MCF 10A (cell line): ENCODE data around the gene GNG2. TPM values are rescaled to one million over a fixed set of nuclear protein-coding genes. Genes with fewer than 3 reads are reported as not detected.

ENCODE experiments used
- BruUV-seq: library from RNA; stranded (reverse); fragments of 400-500 nt; replicated peaks from 2 replicates; lab custom pipeline; 2021; lab: Mats Ljungman, UMichigan
- CTCF ChIA-PET: fragments of 300-600 bp; sonication (Branson Sonifier 250); formaldehyde crosslinking; extraction: SDS; loops from one replicate; lab custom pipeline; 2021; ENCODE audit warnings: antibody characterized with exemption, inconsistent platforms; lab: Yijun Ruan, JAX
- POLR2A ChIA-PET: fragments of 300-600, 350-650 bp; sonication (Branson Sonifier 250); formaldehyde crosslinking; extraction: SDS; loops from one replicate; lab custom pipeline; 2020; ENCODE audit warnings: antibody characterized with exemption, inconsistent platforms; lab: Yijun Ruan, JAX
- DNase-seq: peaks from one replicate; pipeline ENCODE4 v3.0.0-alpha.2; 2018; ENCODE audit not compliant: unreplicated experiment
- H3K27ac Mint-ChIP-seq: one replicate; pipeline ENCODE4 v1.8.0; 2022; ENCODE audit warnings: mild to moderate bottlenecking, low read depth, mixed read lengths; ENCODE audit not compliant: unreplicated experiment
- H3K27me3 Mint-ChIP-seq: one replicate; pipeline ENCODE4 v1.8.0; 2022; ENCODE audit warnings: mixed read lengths; ENCODE audit not compliant: insufficient read depth, unreplicated experiment
- H3K36me3 Mint-ChIP-seq: one replicate; pipeline ENCODE4 v1.8.0; 2022; ENCODE audit warnings: mild to moderate bottlenecking, moderate library complexity, mixed read lengths; ENCODE audit not compliant: insufficient read depth, unreplicated experiment
- H3K4me1 Mint-ChIP-seq: one replicate; pipeline ENCODE4 v1.8.0; 2022; ENCODE audit warnings: mixed read lengths; ENCODE audit not compliant: insufficient read depth, unreplicated experiment
- H3K4me3 Mint-ChIP-seq: one replicate; pipeline ENCODE4 v1.8.0; 2022; ENCODE audit warnings: mild to moderate bottlenecking, moderate library complexity, mixed read lengths; ENCODE audit not compliant: unreplicated experiment
- H3K9me3 Mint-ChIP-seq: one replicate; pipeline ENCODE4 v1.8.0; 2022; ENCODE audit warnings: mixed read lengths; ENCODE audit not compliant: unreplicated experiment
- CTCF ChIP-seq: fragments of 200-600 bp; IDR thresholded peaks from one replicate; pipeline ENCODE4 v1.8.0; 2022; ENCODE audit warnings: antibody characterized with exemption, mild to moderate bottlenecking; ENCODE audit not compliant: unreplicated experiment
- intact Hi-C: fragments of 100-400 bp; cut with micrococcal nuclease; formaldehyde crosslinking; loops from 2 replicates; pipeline ENCODE4 v1.14.1; 2022
- total RNA-seq: library from RNA; stranded (reverse); gene quantifications from 2 replicates; pipeline ENCODE4 v1.2.3, GENCODE V29; 2022

Gene GNG2
- total RNA-seq, 1 experiment from 2014 or later: 0.28 TPM

GRCh38 chr14:51939226-51939625 is 78.8 kb downstream of the GNG2 start:
- no peak overlapping the region for H3K4me3 Mint-ChIP-seq
- no peak overlapping the region for H3K27ac Mint-ChIP-seq
- no peak for TF ChIP-seq CTCF
- no peaks in the 10 kb centered on the region for H3K4me1 Mint-ChIP-seq
- H3K9me3 Mint-ChIP-seq: no peaks in the 10 kb centered on the region
- BruUV-seq: no TSS peak
- H3K27me3 Mint-ChIP-seq: no peaks in the 10 kb centered on the region
- no peaks in the 10 kb centered on the region for H3K36me3 Mint-ChIP-seq
- intact Hi-C loops: no loop called here
- DNase-seq: no peak
- ChIA-PET POLR2A (interaction anchor here (0.7 kb wide), 1 partner anchor 141 kb away, joined by 6 read pairs; no protein-coding TSS in a partner anchor), CTCF (interaction anchor here (0.6 kb wide), 1 partner anchor 120 kb away, joined by 3 read pairs; no protein-coding TSS in a partner anchor)

GRCh38 chr14:51939755-51940301 is 79.4 kb downstream of the GNG2 start:
- no peak for TF ChIP-seq CTCF
- POLR2A ChIA-PET: no interaction called here
- Mint-ChIP-seq H3K27ac (no peak overlapping the region), H3K36me3 (no peaks in the 10 kb centered on the region), H3K4me3 (no peak overlapping the region), H3K9me3 (peaks cover 1% of the 10 kb centered on the region), H3K27me3 (no peaks in the 10 kb centered on the region), H3K4me1 (no peaks in the 10 kb centered on the region)
- BruUV-seq: no TSS peak
- no peak for DNase-seq
- CTCF ChIA-PET: interaction anchor here (0.6 kb wide), 1 partner anchor 120 kb away, joined by 3 read pairs; no protein-coding TSS in a partner anchor
- intact Hi-C loops: no loop called here

DNA sequence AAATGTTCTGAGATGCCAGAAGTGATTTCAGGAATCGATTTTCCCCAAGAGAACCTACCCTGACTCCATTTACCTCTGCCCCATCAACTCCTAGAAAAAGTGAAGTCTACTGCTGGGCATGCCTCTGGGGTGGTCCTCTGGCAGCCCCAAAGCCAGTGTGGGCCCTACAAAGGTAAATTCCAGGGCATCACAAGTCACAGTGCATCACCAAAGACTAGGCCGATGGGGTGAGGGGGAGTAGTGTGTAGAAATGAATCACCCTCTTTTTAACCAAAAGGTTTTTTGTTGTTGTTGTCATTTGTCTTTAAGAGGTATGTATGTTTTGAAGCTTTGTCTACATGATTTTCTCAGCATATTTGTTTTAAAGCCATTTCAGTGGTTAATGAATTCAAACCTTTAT is 82.6 kb downstream of the GNG2 start:
- Mint-ChIP-seq H3K4me3 (no peak overlapping the region), H3K9me3 (peaks cover 10% of the 10 kb centered on the region), H3K27ac (no peak overlapping the region), H3K36me3 (no peaks in the 10 kb centered on the region), H3K27me3 (peaks cover 8% of the 10 kb centered on the region), H3K4me1 (no peaks in the 10 kb centered on the region)
- POLR2A ChIA-PET: no interaction called here
- CTCF ChIA-PET: no interaction called here
- no peak for DNase-seq
- no TSS peak for BruUV-seq
- no peak for TF ChIP-seq CTCF
- intact Hi-C loops: no loop called here

DNA sequence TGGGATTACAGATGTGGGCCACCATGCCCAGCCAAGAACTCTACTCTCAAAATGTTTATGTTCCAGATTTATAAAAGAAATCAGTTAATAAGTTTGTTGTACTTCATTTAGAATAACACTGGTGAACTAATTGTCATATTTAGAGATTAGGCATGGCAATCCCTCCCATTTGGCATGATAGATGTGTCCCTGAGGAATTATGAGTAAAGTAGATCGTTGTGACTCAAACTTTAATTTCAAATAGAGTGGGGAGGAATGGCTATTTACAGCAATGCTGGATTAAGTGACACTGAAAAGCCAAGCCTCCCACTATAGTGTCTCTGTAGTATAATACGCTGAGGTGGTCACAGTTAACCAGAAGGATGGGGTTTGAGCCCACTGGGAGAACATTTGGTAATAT is 89.6 kb downstream of the GNG2 start:
- no peak for TF ChIP-seq CTCF
- H3K36me3 Mint-ChIP-seq: no peaks in the 10 kb centered on the region
- DNase-seq: no peak
- POLR2A ChIA-PET: no interaction called here
- CTCF ChIA-PET: no interaction called here
- intact Hi-C loops: no loop called here
- H3K9me3 Mint-ChIP-seq: peaks cover 7% of the 10 kb centered on the region
- no peak overlapping the region for H3K4me3 Mint-ChIP-seq
- no peaks in the 10 kb centered on the region for H3K4me1 Mint-ChIP-seq
- no peak overlapping the region for H3K27ac Mint-ChIP-seq
- BruUV-seq: no TSS peak
- H3K27me3 Mint-ChIP-seq: peaks cover 16% of the 10 kb centered on the region
